IMR-90 (cell line): ENCODE data around the gene DPP6. TPM values are rescaled to one million over a fixed set of nuclear protein-coding genes. Genes with fewer than 3 reads are reported as not detected.

Source experiments
- ATAC-seq: fragments of 200-7000 bp; cut with Tn5 transposase; 2 replicates; pipeline ENCODE4 v1.9.1; 2020; ENCODE audit warnings: low read depth, mild to moderate bottlenecking, moderate library complexity
- BruUV-seq: library from RNA; stranded (reverse); fragments of 400-500 nt; replicated peaks from 2 replicates; lab custom pipeline; 2021; lab: Mats Ljungman, UMichigan
- CTCF ChIA-PET: fragments of 300-600 bp; formaldehyde crosslinking; extraction: SDS; loops from one replicate; lab custom pipeline; 2021; ENCODE audit warnings: antibody characterized with exemption; lab: Yijun Ruan, JAX
- POLR2A ChIA-PET: fragments of 300-600 bp; sonication (Branson Sonifier 250); formaldehyde crosslinking; loops from one replicate; lab custom pipeline; 2022; ENCODE audit warnings: antibody characterized with exemption; ENCODE audit not compliant: unreplicated experiment; lab: Charles Lee
- DNase-seq: peaks from one replicate; pipeline ENCODE4 v3.0.0; 2013
- H2AFZ ChIP-seq: replicated peaks from 2 replicates; pipeline ENCODE3; 2013; ENCODE audit warnings: low read length, mild to moderate bottlenecking; ENCODE audit not compliant: poor library complexity
- H2AK5ac ChIP-seq: 2 replicates; pipeline ENCODE4 v1.6.1; 2013; ENCODE audit warnings: low read depth, low read length, inconsistent platforms
- H2AK9ac ChIP-seq: replicated peaks from 2 replicates; pipeline ENCODE3; 2013; ENCODE audit warnings: mild to moderate bottlenecking, low read depth, low read length, moderate library complexity; ENCODE audit not compliant: poor library complexity
- H2BK120ac ChIP-seq: 2 replicates; pipeline ENCODE4 v1.6.1; 2013; ENCODE audit warnings: low read depth, low read length, inconsistent platforms
- H2BK15ac ChIP-seq: 3 replicates; pipeline ENCODE4 v1.6.1; 2013; ENCODE audit warnings: low read depth, low read length, inconsistent platforms
- H2BK20ac ChIP-seq: 2 replicates; pipeline ENCODE4 v1.6.1; 2013; ENCODE audit warnings: low read depth, mild to moderate bottlenecking, inconsistent platforms, low read length, moderate library complexity
- H2BK5ac ChIP-seq: 2 replicates; pipeline ENCODE4 v1.6.1; 2013; ENCODE audit warnings: mild to moderate bottlenecking, low read depth, low read length, inconsistent platforms; ENCODE audit not compliant: poor library complexity, severe bottlenecking
- H3K14ac ChIP-seq: replicated peaks from 2 replicates; pipeline ENCODE4 v1.6.1; 2013; ENCODE audit warnings: low read depth, low read length, inconsistent platforms
- H3K18ac ChIP-seq: 2 replicates; pipeline ENCODE4 v1.6.1; 2013; ENCODE audit warnings: low read depth, low read length, control low read depth
- H3K23ac ChIP-seq: 2 replicates; pipeline ENCODE4 v1.6.1; 2013; ENCODE audit warnings: low read depth, low read length, inconsistent platforms
- H3K27ac ChIP-seq: 2 replicates; pipeline ENCODE4 v1.5.1; 2013; ENCODE audit warnings: mild to moderate bottlenecking, control low read depth, low read length; ENCODE audit not compliant: insufficient read depth
- H3K27me3 ChIP-seq: 2 replicates; pipeline ENCODE4 v1.6.1; 2013; ENCODE audit warnings: low read length; ENCODE audit not compliant: control insufficient read depth, insufficient read depth
- H3K36me3 ChIP-seq: 2 replicates; pipeline ENCODE4 v1.6.1; 2013; ENCODE audit warnings: low read length, mixed read lengths; ENCODE audit not compliant: control insufficient read depth, insufficient read depth
- H3K4ac ChIP-seq: 2 replicates; pipeline ENCODE4 v1.6.1; 2013; ENCODE audit warnings: low read depth, low read length, inconsistent platforms
- H3K4me1 ChIP-seq: 2 replicates; pipeline ENCODE4 v1.6.1; 2013; ENCODE audit warnings: low read length, mixed read lengths; ENCODE audit not compliant: control insufficient read depth, insufficient read depth
- H3K4me2 ChIP-seq: 2 replicates; pipeline ENCODE4 v1.6.1; 2013; ENCODE audit warnings: low read depth, mild to moderate bottlenecking, control low read depth, low read length, moderate library complexity
- H3K4me3 ChIP-seq: 2 replicates; pipeline ENCODE4 v1.5.1; 2013; ENCODE audit warnings: low read depth, mild to moderate bottlenecking, control low read depth, low read length, moderate library complexity; ENCODE audit not compliant: insufficient read depth
- H3K56ac ChIP-seq: 2 replicates; pipeline ENCODE4 v1.6.1; 2013; ENCODE audit warnings: low read length, inconsistent platforms; ENCODE audit not compliant: insufficient read depth; ENCODE audit errors: extremely low read depth
- H3K79me1 ChIP-seq, 2 experiments: 2 replicates each; pipeline ENCODE4 v1.6.1; 2013; ENCODE audit warnings: low read length in 2 of 2, inconsistent platforms in 1 of 2, low read depth in 1 of 2
- H3K9ac ChIP-seq: 2 replicates; pipeline ENCODE4 v1.6.1; 2013; ENCODE audit warnings: low read depth, low read length, control low read depth
- H3K9me1 ChIP-seq: 2 replicates; pipeline ENCODE4 v1.6.1; 2013; ENCODE audit warnings: low read length, inconsistent platforms; ENCODE audit not compliant: insufficient read depth
- H3K9me3 ChIP-seq: 2 replicates; pipeline ENCODE4 v1.6.1; 2013; ENCODE audit warnings: low read length; ENCODE audit not compliant: control insufficient read depth, insufficient read depth
- H4K20me1 ChIP-seq: 2 replicates; pipeline ENCODE4 v1.6.1; 2013; ENCODE audit warnings: low read length, inconsistent platforms; ENCODE audit not compliant: insufficient read depth
- H4K5ac ChIP-seq: 2 replicates; pipeline ENCODE4 v1.6.1; 2013; ENCODE audit warnings: mild to moderate bottlenecking, low read depth, low read length, control low read depth
- H4K8ac ChIP-seq, 2 experiments: 2 replicates each; pipeline ENCODE4 v1.6.1; 2013; ENCODE audit warnings: low read depth in 2 of 2, low read length in 2 of 2, control low read depth in 1 of 2, inconsistent platforms in 1 of 2
- H4K91ac ChIP-seq: 2 replicates; pipeline ENCODE4 v1.6.1; 2013; ENCODE audit warnings: low read depth, low read length, inconsistent platforms; ENCODE audit not compliant: insufficient read depth
- MAFK ChIP-seq: IDR thresholded peaks from 2 replicates; pipeline ENCODE4 v1.6.1; 2012; ENCODE audit warnings: low read depth, low read length, improper control_type of control experiment
- WGBS, 2 experiments: methylation state at CpG; one replicate each; pipeline versions ENCODE4 v1.1.5 to v1.1.7; 2013; ENCODE audit warnings: missing lambda C conversion rate in 2 of 2; ENCODE audit not compliant: insufficient read length in 1 of 2; ENCODE audit errors: extremely low coverage in 2 of 2; 5-methylcytosine and 5-hydroxymethylcytosine counted together
- dilution Hi-C: fragments of 300-500 bp; cut with HindIII; formaldehyde crosslinking; loops from one replicate; pipeline ENCODE4 v1.14.3; 2018; ENCODE audit warnings: low sequenced_read_pairs; ENCODE audit not compliant: unreplicated experiment
- in situ Hi-C: fragments of 300-500 bp; cut with MboI; formaldehyde crosslinking; loops from 3 replicates; pipeline ENCODE4 v1.14.3; 2019; ENCODE audit warnings: low sequenced_read_pairs, inconsistent platforms, mixed read lengths
- intact Hi-C: fragments of 100-400 bp; cut with micrococcal nuclease; formaldehyde crosslinking; loops from 2 replicates; pipeline ENCODE4 v1.10.0; 2022
- polyA plus RNA-seq, 3 experiments: library from polyadenylated mRNA; depleted of rRNA; stranded (reverse); fragments of >200 nt; gene quantifications; 2 replicates each; pipeline ENCODE4 v1.2.3, GENCODE V29; 2012; ENCODE audit warnings: low replicate concordance in 1 of 3
- total RNA-seq: library from RNA; depleted of rRNA; stranded (reverse); fragments of >200 nt; gene quantifications from 2 replicates; pipeline ENCODE4 v1.2.3, GENCODE V29; 2012

Gene DPP6
- total and polyA plus RNA-seq, 2 of the 4 experiments (the other 2 are of a cell fraction) = not detected

DNA sequence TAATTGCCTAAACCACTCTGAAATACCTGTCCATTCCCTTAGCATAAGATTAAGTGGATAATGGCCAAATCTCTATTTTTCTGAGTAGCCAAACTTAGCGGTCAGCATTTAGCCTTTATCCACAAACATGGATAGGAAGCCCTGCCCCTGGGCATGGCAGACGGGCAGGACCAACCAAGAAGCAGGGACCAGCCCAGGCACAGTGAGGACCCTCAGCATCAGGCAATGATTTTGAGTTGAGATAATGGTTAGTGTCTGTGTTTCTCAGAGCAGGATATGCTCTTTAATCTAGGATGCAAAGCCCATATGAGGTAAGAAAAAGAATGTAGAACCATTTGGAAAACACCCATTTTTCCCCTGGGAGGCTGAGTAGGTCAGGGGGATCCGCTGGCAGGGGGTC is 131.7 kb downstream of the DPP6 start:
- Histone ChIP-seq H3K4me1 (no peaks in the 10 kb centered on the region), H3K4me2 (no peak overlapping the region), H3K23ac (no peak overlapping the region), H4K5ac (no peak overlapping the region), H3K79me1 (no peaks in the 10 kb centered on the region), H2AK5ac (no peak overlapping the region), H2BK120ac (no peak overlapping the region), H2BK5ac (no peak overlapping the region), H2BK15ac (no peak overlapping the region), H3K27me3 (no peaks in the 10 kb centered on the region), H3K9ac (no peak overlapping the region), H4K8ac (no peak overlapping the region), H3K9me3 (peaks cover 30% of the 10 kb centered on the region), H3K4me3 (no peak overlapping the region), H2AK9ac (no peak overlapping the region), H3K14ac (no peak overlapping the region), H3K56ac (no peak overlapping the region), H4K20me1 (no peaks in the 10 kb centered on the region), H3K18ac (no peak overlapping the region), H3K27ac (no peak overlapping the region), H2AFZ (no peak overlapping the region), H3K9me1 (no peaks in the 10 kb centered on the region), H2BK20ac (no peak overlapping the region), H3K36me3 (no peaks in the 10 kb centered on the region), H3K4ac (no peak overlapping the region), H4K91ac (no peak overlapping the region)
- TF ChIP-seq MAFK = no peak
- in situ Hi-C loops (no loop called here), dilution Hi-C loops (no loop called here), intact Hi-C loops (no loop called here)
- ChIA-PET CTCF (no interaction called here), POLR2A (no interaction called here)
- DNase-seq (no peak), ATAC-seq (no peak)
- no TSS peak for BruUV-seq
- WGBS, 2 experiments = no CpG with 5 or more reads among the region's 3 CpGs
